ENCODE measurements around the gene CFAP251. TPM values are rescaled to one million over a fixed set of nuclear protein-coding genes. Genes with fewer than 3 reads are reported as not detected.
"Not testable (repeated sequence)": the region's sequence is repeated elsewhere in the genome, so short reads cannot be mapped to it uniquely, and the experiment has no call there.

CFAP251 gene
- total RNA-seq, 1 donor from 2014 or later: 9.5 TPM

GRCh38 chr12:121975021-121975420 lies 56.6 kb downstream of the CFAP251 start:
- no peak for DNase-seq

GRCh38 chr12:121976950-121977349 lies 58.6 kb downstream of the CFAP251 start:
- no peak for DNase-seq

GRCh38 chr12:121980191-121980891 lies 61.9 kb downstream of the CFAP251 start:
- no peak for DNase-seq

GRCh38 chr12:121980892-121981272 lies 62.5 kb downstream of the CFAP251 start:
- DNase-seq: no peak

- DNase-seq: no peak
Observed at GRCh38 chr12:121981456-121981855, 63.1 kb downstream of the CFAP251 start.

- DNase-seq: no peak
Observed at GRCh38 chr12:121982950-121983349, 64.6 kb downstream of the CFAP251 start.

GRCh38 chr12:121983536-121984210 lies 65.3 kb downstream of the CFAP251 start:
- DNase-seq: no peak

- no peak for DNase-seq
Observed at GRCh38 chr12:121986489-121987245, 68.3 kb downstream of the CFAP251 start.

GRCh38 chr12:121988519-121988918 lies 70.1 kb downstream of the CFAP251 start:
- not testable (repeated sequence) for DNase-seq

- DNase-seq: no peak
Observed at GRCh38 chr12:121989276-121990113, 71.1 kb downstream of the CFAP251 start.

GRCh38 chr12:121990114-121990647 lies 71.8 kb downstream of the CFAP251 start:
- DNase-seq: no peak

- no peak for DNase-seq
Observed at GRCh38 chr12:121990692-121991603, 72.6 kb downstream of the CFAP251 start.

GRCh38 chr12:121992059-121992879 lies 73.9 kb downstream of the CFAP251 start:
- no peak for DNase-seq

- no peak for DNase-seq
Observed at GRCh38 chr12:121996050-121996944, 77.9 kb downstream of the CFAP251 start.

- DNase-seq: no peak
Observed at GRCh38 chr12:121996945-121997612, 78.7 kb downstream of the CFAP251 start.

GRCh38 chr12:122001466-122002209 lies 83.2 kb downstream of the CFAP251 start:
- no peak for DNase-seq
